ENCODE measurements around the gene TMEM145. TPM values are rescaled to one million over a fixed set of nuclear protein-coding genes. Genes with fewer than 3 reads are reported as not detected.

TMEM145 gene
- polyA plus RNA-seq, 1 donor (not counting 4 experiments of a cell fraction or from before 2014, with no cell fraction given): not detected

- Histone ChIP-seq H3K36me3 (ENCODE audit: control insufficient read depth in 2 of 2, extremely low read depth in 1 of 2, insufficient read depth in 2 of 2, low read length in 2 of 2) (peaks cover 12 to 31% of the 10 kb centered on the region in 2 experiments), H3K27me3 (ENCODE audit: control insufficient read depth, extremely low read depth, insufficient read depth, low read length) (no peaks in the 10 kb centered on the region), H3K4me2 (ENCODE audit: control insufficient read depth, extremely low read depth, insufficient read depth, low read depth, low read length) (peak overlapping the region; percentile 93), H3K9me1 (ENCODE audit: control insufficient read depth, extremely low read depth, insufficient read depth, low read length) (peaks cover 5% of the 10 kb centered on the region), H4K20me1 (ENCODE audit: control insufficient read depth, extremely low read depth, insufficient read depth, low read length) (no peaks in the 10 kb centered on the region), H3K9me3 (ENCODE audit: control insufficient read depth, low read depth, low read length) (no peaks in the 10 kb centered on the region), H3K4me3 (ENCODE audit: control insufficient read depth in 2 of 3, extremely low read depth in 1 of 3, insufficient read depth in 2 of 3, low read depth in 1 of 3, low read length in 3 of 3) (peak overlapping the region in 2 of 3 experiments; percentile 49 to 75), H3K27ac (ENCODE audit: control insufficient read depth, insufficient read depth, low read length) (peak overlapping the region; percentile 72), H2AFZ (ENCODE audit: control insufficient read depth, low read length) (no peak overlapping the region), H3K4me1 (ENCODE audit: control insufficient read depth, extremely low read depth, insufficient read depth, low read length) (peaks cover 72% of the 10 kb centered on the region), H3K9ac (ENCODE audit: control insufficient read depth, extremely low read depth, insufficient read depth, low read length) (peak overlapping the region; percentile 68), H3K79me2 (ENCODE audit: control insufficient read depth, insufficient read depth, low read length) (peaks cover 42% of the 10 kb centered on the region)
- DNase-seq (ENCODE audit: low read depth, low spot score) (no peak), FAIRE-seq (no peak)
- dilution Hi-C loops (cut with MboI; ENCODE audit: extremely low pct_ligation_motif_present, low sequenced_read_pairs): no loop called here
- TF ChIP-seq, protein P1, sequence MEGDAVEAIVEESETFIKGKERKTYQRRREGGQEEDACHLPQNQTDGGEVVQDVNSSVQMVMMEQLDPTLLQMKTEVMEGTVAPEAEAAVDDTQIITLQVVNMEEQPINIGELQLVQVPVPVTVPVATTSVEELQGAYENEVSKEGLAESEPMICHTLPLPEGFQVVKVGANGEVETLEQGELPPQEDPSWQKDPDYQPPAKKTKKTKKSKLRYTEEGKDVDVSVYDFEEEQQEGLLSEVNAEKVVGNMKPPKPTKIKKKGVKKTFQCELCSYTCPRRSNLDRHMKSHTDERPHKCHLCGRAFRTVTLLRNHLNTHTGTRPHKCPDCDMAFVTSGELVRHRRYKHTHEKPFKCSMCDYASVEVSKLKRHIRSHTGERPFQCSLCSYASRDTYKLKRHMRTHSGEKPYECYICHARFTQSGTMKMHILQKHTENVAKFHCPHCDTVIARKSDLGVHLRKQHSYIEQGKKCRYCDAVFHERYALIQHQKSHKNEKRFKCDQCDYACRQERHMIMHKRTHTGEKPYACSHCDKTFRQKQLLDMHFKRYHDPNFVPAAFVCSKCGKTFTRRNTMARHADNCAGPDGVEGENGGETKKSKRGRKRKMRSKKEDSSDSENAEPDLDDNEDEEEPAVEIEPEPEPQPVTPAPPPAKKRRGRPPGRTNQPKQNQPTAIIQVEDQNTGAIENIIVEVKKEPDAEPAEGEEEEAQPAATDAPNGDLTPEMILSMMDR (optimal IDR thresholded peaks at IDR 0.05 in 1 of 3, IDR thresholded peaks at IDR 0.05 in 1 of 3, conservative IDR thresholded peaks at IDR 0.05 in 1 of 3; ENCODE audit: extremely low read depth in 1 of 3, insufficient read depth in 2 of 3, low read length in 3 of 3): no peak
- no peak for TF ChIP-seq EZH2 (IDR thresholded peaks at IDR 0.05; ENCODE audit: low read length)
These were observed 34.5 kb upstream of the TMEM145 start for GRCh38 chr19:42278452-42279154.

DNA sequence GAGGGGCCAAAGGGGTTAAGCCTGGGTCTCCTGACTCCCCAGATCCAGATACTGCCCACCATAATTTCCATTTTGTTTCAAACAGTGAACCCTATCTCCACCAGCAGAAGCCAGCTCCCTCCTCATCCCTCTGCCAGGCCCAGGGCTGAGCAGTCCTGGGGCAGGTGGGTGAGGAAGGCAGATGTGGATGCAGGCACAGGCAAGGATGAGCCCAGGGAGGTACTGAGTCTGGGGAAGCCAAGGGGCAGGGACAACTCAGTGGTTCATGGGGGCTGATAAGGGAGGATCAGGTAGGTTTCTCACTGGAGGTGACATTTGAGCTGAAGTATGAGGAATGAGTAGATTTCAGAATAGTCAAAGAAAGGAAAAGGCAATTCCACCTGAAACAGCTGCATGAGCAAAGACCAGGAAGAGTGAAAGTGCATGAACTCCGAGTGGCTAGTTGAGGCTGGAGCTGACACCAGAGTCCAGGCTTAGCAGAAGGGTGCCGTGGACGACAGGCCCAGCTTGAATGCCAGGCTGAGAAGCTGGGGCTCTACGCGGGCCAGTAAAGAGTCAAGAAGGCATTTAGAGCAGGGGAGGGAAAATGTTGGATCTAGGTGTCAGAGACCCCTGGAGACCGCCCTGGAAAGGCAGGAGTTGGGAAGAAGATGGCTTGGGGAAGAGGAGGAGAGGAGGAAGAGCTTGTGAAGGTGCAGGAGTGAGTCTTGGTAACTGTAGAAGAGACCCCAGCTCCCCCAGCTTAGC is 33.8 kb upstream of the TMEM145 start:
- H3K9me3 ChIP-seq (ENCODE audit: control insufficient read depth, low read depth, low read length): no peaks in the 10 kb centered on the region
- peak overlapping the region; percentile 68 for H3K9ac ChIP-seq (ENCODE audit: control insufficient read depth, extremely low read depth, insufficient read depth, low read length)
- H3K36me3 ChIP-seq (ENCODE audit: control insufficient read depth in 2 of 2, extremely low read depth in 1 of 2, insufficient read depth in 2 of 2, low read length in 2 of 2): peaks cover 9 to 30% of the 10 kb centered on the region in 2 experiments
- H3K4me1 ChIP-seq (ENCODE audit: control insufficient read depth, extremely low read depth, insufficient read depth, low read length): peaks cover 72% of the 10 kb centered on the region
- no peak overlapping the region for H2AFZ ChIP-seq (ENCODE audit: control insufficient read depth, low read length)
- peak overlapping the region; percentile 56 to 83 (median 75) for H3K4me3 ChIP-seq (ENCODE audit: control insufficient read depth in 2 of 3, extremely low read depth in 1 of 3, insufficient read depth in 2 of 3, low read depth in 1 of 3, low read length in 3 of 3)
- H3K79me2 ChIP-seq (ENCODE audit: control insufficient read depth, insufficient read depth, low read length): peaks cover 35% of the 10 kb centered on the region
- H3K27ac ChIP-seq (ENCODE audit: control insufficient read depth, insufficient read depth, low read length): peak overlapping the region; percentile 72
- peaks cover 5% of the 10 kb centered on the region for H3K9me1 ChIP-seq (ENCODE audit: control insufficient read depth, extremely low read depth, insufficient read depth, low read length)
- TF ChIP-seq, protein P1 (optimal IDR thresholded peaks at IDR 0.05 in 1 of 3, IDR thresholded peaks at IDR 0.05 in 1 of 3, conservative IDR thresholded peaks at IDR 0.05 in 1 of 3; ENCODE audit: extremely low read depth in 1 of 3, insufficient read depth in 2 of 3, low read length in 3 of 3): no peak
- no peak for TF ChIP-seq EZH2 (IDR thresholded peaks at IDR 0.05; ENCODE audit: low read length)
- FAIRE-seq (peak; percentile 32), DNase-seq (ENCODE audit: low read depth, low spot score) (no peak)
- H3K4me2 ChIP-seq (ENCODE audit: control insufficient read depth, extremely low read depth, insufficient read depth, low read depth, low read length): peak overlapping the region; percentile 93
- H4K20me1 ChIP-seq (ENCODE audit: control insufficient read depth, extremely low read depth, insufficient read depth, low read length): no peaks in the 10 kb centered on the region
- dilution Hi-C loops (cut with MboI; ENCODE audit: extremely low pct_ligation_motif_present, low sequenced_read_pairs): no loop called here
- no peaks in the 10 kb centered on the region for H3K27me3 ChIP-seq (ENCODE audit: control insufficient read depth, extremely low read depth, insufficient read depth, low read length)

Measured in keratinocyte (primary cell).